ENCODE data around the gene RIN2. TPM values are rescaled to one million over a fixed set of nuclear protein-coding genes. Genes with fewer than 3 reads are reported as not detected.

RIN2 gene
- total and polyA plus RNA-seq, 9 of the 15 experiments (the other 6 are each of a cell fraction or from before 2014, with no cell fraction given) = 0.09 TPM; not detected in 8

- no peak overlapping the region for H3K4me2 ChIP-seq (ENCODE audit: insufficient read depth, low read length)
- TF ChIP-seq FOXA3 (CRISPR knock-in tag; conservative IDR thresholded peaks at IDR 0.05 in 1 of 2, IDR thresholded peaks at IDR 0.05 in 1 of 2) (no peak), ZNF41 (CRISPR knock-in tag; conservative IDR thresholded peaks at IDR 0.05) (no peak), TARDBP (IDR thresholded peaks at IDR 0.05) (no peak), ZNF431 (CRISPR knock-in tag; IDR thresholded peaks at IDR 0.05) (no peak), ZNF444 (CRISPR knock-in tag; IDR thresholded peaks at IDR 0.05) (no peak), KHSRP (IDR thresholded peaks at IDR 0.05) (no peak), RFX5 (IDR thresholded peaks at IDR 0.05; ENCODE audit: low read depth, low read length) (no peak), CEBPB (tag; IDR thresholded peaks at IDR 0.05) (no peak), ZNF384 (IDR thresholded peaks at IDR 0.05; ENCODE audit: low read depth, low read length) (no peak), RBM22 (IDR thresholded peaks at IDR 0.05; ENCODE audit: low read depth, low read length, poor library complexity, severe bottlenecking) (no peak), BRCA1 (IDR thresholded peaks at IDR 0.05) (no peak), BRCA1 (CRISPR knock-in tag; IDR thresholded peaks at IDR 0.05) (no peak), SMAD3 (CRISPR knock-in tag; conservative IDR thresholded peaks at IDR 0.05) (no peak), ZNF507 (tag; conservative IDR thresholded peaks at IDR 0.05) (no peak), SAP30 (IDR thresholded peaks at IDR 0.05; ENCODE audit: borderline replicate concordance, insufficient read depth, low read depth, low read length, poor library complexity, severe bottlenecking) (no peak), FOXM1 (IDR thresholded peaks at IDR 0.05; ENCODE audit: low read depth) (no peak), FOXM1 (CRISPR knock-in tag; IDR thresholded peaks at IDR 0.05; ENCODE audit: low read depth) (no peak), ZFP1 (CRISPR knock-in tag; IDR thresholded peaks at IDR 0.05) (no peak), CSDE1 (IDR thresholded peaks at IDR 0.05) (no peak)
Measured at GRCh38 chr20:19780261-19780660, 22.2 kb downstream of the RIN2 start.

More at GRCh38 chr20:19780261-19780660, 22.2 kb downstream of the RIN2 start:
- no peak for ATAC-seq
- in situ Hi-C loops (cut with MboI) (no loop called here), intact Hi-C loops (cut with micrococcal nuclease) (loop anchor here (10.0 kb wide), 1 partner anchor 85 kb away; no protein-coding TSS in a partner anchor)
- no peaks in the 10 kb centered on the region for H3K36me3 ChIP-seq (ENCODE audit: control insufficient read depth, insufficient read depth, low read length)
- H3K79me2 ChIP-seq (ENCODE audit: control insufficient read depth, insufficient read depth, low read length) = no peaks in the 10 kb centered on the region
- H4K20me1 ChIP-seq (replicated peaks; ENCODE audit: control insufficient read depth, insufficient read depth, low read length) = no peaks in the 10 kb centered on the region
- WGBS (ENCODE audit: insufficient coverage, low coverage, missing lambda C conversion rate) = 0% methylated on average over 5 of the region's 5 CpGs
- H3K27ac ChIP-seq (ENCODE audit: extremely low read depth, low read depth, low read length) = no peak overlapping the region
- ChIA-PET CTCF (ENCODE audit: low intra/inter-chr PET ratio) (no interaction called here), POLR2A (interaction anchor here (1.1 kb wide), 1 partner anchor 10 kb away, joined by 3 read pairs; no protein-coding TSS in a partner anchor)
- H3K4me1 ChIP-seq (replicated peaks in 1 of 2; ENCODE audit: control insufficient read depth in 2 of 2, insufficient read depth in 2 of 2, low read length in 2 of 2) = no peaks in the 10 kb centered on the region
- DNase-seq (ENCODE audit: extremely low read depth in 1 of 4, low spot score in 3 of 4) = no peak
- no peak overlapping the region for H3K4me3 ChIP-seq
- H3K27me3 ChIP-seq (ENCODE audit: control insufficient read depth in 2 of 2, insufficient read depth in 2 of 2, low read length in 2 of 2) = no peaks in the 10 kb centered on the region; a peak in 1 of 5 replicates
- FAIRE-seq = no peak
- H3K9me1 ChIP-seq (ENCODE audit: control insufficient read depth, insufficient read depth, low read length) = no peaks in the 10 kb centered on the region
- H3K9ac ChIP-seq (ENCODE audit: insufficient read depth in 1 of 2, low read depth in 2 of 2, low read length in 2 of 2) = no peak overlapping the region
- H3K9me3 ChIP-seq (replicated peaks; ENCODE audit: control insufficient read depth, insufficient read depth, low read depth, low read length) = no peaks in the 10 kb centered on the region
- BruUV-seq (replicated peaks) = no TSS peak
- H2AFZ ChIP-seq (ENCODE audit: low read depth, low read length) = no peak overlapping the region
